ENCODE measurements around the gene ATP5PD.
A peak's percentile ranks its signal among the peaks of the same experiment; 100 is the strongest.
"Not testable (repeated sequence)": the region's sequence is repeated elsewhere in the genome, so short reads cannot be mapped to it uniquely, and the experiment has no call there.

ATP5PD gene

GRCh38 chr17:75077496-75078283 is 30.9 kb upstream of the ATP5PD start:
- peak in 1 of 3 experiments; percentile 44 for DNase-seq (ENCODE audit: low read depth in 2 of 3, low spot score in 2 of 3)

GRCh38 chr17:75077072-75077495 is 30.3 kb upstream of the ATP5PD start:
- no peak for DNase-seq (ENCODE audit: low read depth in 2 of 3, low spot score in 2 of 3)

GRCh38 chr17:75075597-75076336 is 29.0 kb upstream of the ATP5PD start:
- DNase-seq (ENCODE audit: low read depth in 2 of 3, low spot score in 2 of 3) = no peak

- DNase-seq (ENCODE audit: low read depth in 2 of 3, low spot score in 2 of 3) = no peak
Measured at GRCh38 chr17:75074532-75074931, 27.8 kb upstream of the ATP5PD start.

GRCh38 chr17:75073618-75074047 is 26.9 kb upstream of the ATP5PD start:
- no peak for DNase-seq (ENCODE audit: low read depth in 2 of 3, low spot score in 2 of 3)

GRCh38 chr17:75072909-75073308 is 26.1 kb upstream of the ATP5PD start:
- not testable (repeated sequence) for DNase-seq (ENCODE audit: low read depth in 2 of 3, low spot score in 2 of 3)

- DNase-seq (ENCODE audit: low read depth in 2 of 3, low spot score in 2 of 3) = not testable (repeated sequence)
Measured at GRCh38 chr17:75071478-75072271, 24.9 kb upstream of the ATP5PD start.

GRCh38 chr17:75069783-75070182 is 23.0 kb upstream of the ATP5PD start:
- no peak for DNase-seq (ENCODE audit: low read depth in 2 of 3, low spot score in 2 of 3)

- DNase-seq (ENCODE audit: low read depth in 2 of 3, low spot score in 2 of 3) = no peak
Measured at GRCh38 chr17:75068750-75069149, 22.0 kb upstream of the ATP5PD start.

GRCh38 chr17:75067856-75068255 is 21.1 kb upstream of the ATP5PD start:
- DNase-seq (ENCODE audit: low read depth in 2 of 3, low spot score in 2 of 3) = no peak

GRCh38 chr17:75065562-75066151 is 18.9 kb upstream of the ATP5PD start:
- DNase-seq (ENCODE audit: low read depth in 2 of 3, low spot score in 2 of 3) = no peak

- no peak for DNase-seq (ENCODE audit: low read depth in 2 of 3, low spot score in 2 of 3)
Measured at GRCh38 chr17:75064867-75065561, 18.2 kb upstream of the ATP5PD start.

GRCh38 chr17:75064460-75064859 is 17.7 kb upstream of the ATP5PD start:
- no peak for DNase-seq (ENCODE audit: low read depth in 2 of 3, low spot score in 2 of 3)

- no peak for DNase-seq (ENCODE audit: low read depth in 2 of 3, low spot score in 2 of 3)
Measured at GRCh38 chr17:75064040-75064439, 17.3 kb upstream of the ATP5PD start.

- DNase-seq (ENCODE audit: low read depth in 2 of 3, low spot score in 2 of 3) = no peak
Measured at GRCh38 chr17:75063626-75064025, 16.9 kb upstream of the ATP5PD start.

GRCh38 chr17:75063201-75063600 is 16.4 kb upstream of the ATP5PD start:
- DNase-seq (ENCODE audit: low read depth in 2 of 3, low spot score in 2 of 3) = no peak

- no peak for DNase-seq (ENCODE audit: low read depth in 2 of 3, low spot score in 2 of 3)
Measured at GRCh38 chr17:75061618-75062017, 14.8 kb upstream of the ATP5PD start.

- no peak for DNase-seq (ENCODE audit: low read depth in 2 of 3, low spot score in 2 of 3)
Measured at GRCh38 chr17:75061055-75061438, 14.3 kb upstream of the ATP5PD start.

GRCh38 chr17:75060434-75061054 is 13.8 kb upstream of the ATP5PD start:
- no peak for DNase-seq (ENCODE audit: low read depth in 2 of 3, low spot score in 2 of 3)
